Panc1 (cell line): ENCODE results near the gene TRAF4. TPM values are rescaled to one million over a fixed set of nuclear protein-coding genes. Genes with fewer than 3 reads are reported as not detected.
"Not testable (repeated sequence)": the region's sequence is repeated elsewhere in the genome, so short reads cannot be mapped to it uniquely, and the experiment has no call there.

Source experiments
- ATAC-seq: fragments of 200-7000 bp; cut with Tn5 transposase; 2 replicates; pipeline ENCODE4 v1.9.1; 2020; ENCODE audit warnings: mild to moderate bottlenecking, moderate library complexity
- BruUV-seq: library from RNA; stranded (reverse); fragments of 400-500 nt; replicated peaks from 2 replicates; lab custom pipeline; 2021; lab: Mats Ljungman, UMichigan
- CTCF ChIA-PET: fragments of 300-600 bp; sonication (Branson Sonifier 250); formaldehyde crosslinking; loops from one replicate; lab custom pipeline; 2022; ENCODE audit warnings: antibody characterized with exemption; lab: Charles Lee
- POLR2A ChIA-PET: fragments of 300-600 bp; sonication (Branson Sonifier 250); formaldehyde crosslinking; loops from one replicate; lab custom pipeline; 2022; ENCODE audit warnings: antibody characterized with exemption; lab: Charles Lee
- DNase-seq: peaks from one replicate; pipeline ENCODE4 v3.0.0-alpha.2; 2010; ENCODE audit warnings: low read depth, low spot score
- H3K27ac ChIP-seq: 2 replicates; pipeline ENCODE4 v1.5.1; 2011; ENCODE audit warnings: mild to moderate bottlenecking, low read length, inconsistent platforms
- H3K27me3 ChIP-seq: fragments of 200-500 bp; sonication (Bioruptor generic); 2 replicates; pipeline ENCODE4 v1.6.0; 2014; ENCODE audit warnings: low read length, inconsistent platforms; ENCODE audit not compliant: control insufficient read depth, insufficient read depth
- H3K36me3 ChIP-seq: fragments of 200-500 bp; sonication (Bioruptor generic); 2 replicates; pipeline ENCODE4 v1.5.1; 2014; ENCODE audit warnings: inconsistent platforms, mild to moderate bottlenecking, low read length, moderate library complexity; ENCODE audit not compliant: control insufficient read depth, insufficient read depth
- H3K4me1 ChIP-seq: 2 replicates; pipeline ENCODE4 v1.5.1; 2011; ENCODE audit warnings: inconsistent platforms, mild to moderate bottlenecking, low read length, moderate library complexity; ENCODE audit not compliant: control insufficient read depth, insufficient read depth
- H3K4me3 ChIP-seq, 2 experiments: 2 replicates each; pipeline ENCODE4 v1.5.1; 2011 to 2012; ENCODE audit warnings: low read depth in 2 of 2, low read length in 2 of 2, mild to moderate bottlenecking in 2 of 2, inconsistent platforms in 1 of 2, moderate library complexity in 1 of 2
- H3K9me3 ChIP-seq: fragments of 200-500 bp; sonication (Bioruptor generic); 2 replicates; pipeline ENCODE4 v1.5.1; 2014; ENCODE audit warnings: low read depth, mild to moderate bottlenecking, inconsistent platforms, low read length, moderate library complexity; ENCODE audit not compliant: control insufficient read depth, insufficient read depth
- CTCF ChIP-seq: fragments of 450-650 bp; IDR thresholded peaks from 2 replicates; pipeline ENCODE4 v1.5.1; 2017; ENCODE audit warnings: mild to moderate bottlenecking
- POLR2AphosphoS5 ChIP-seq: IDR thresholded peaks from 2 replicates; pipeline ENCODE4 v1.6.1; 2012; ENCODE audit warnings: mild to moderate bottlenecking, low read depth, low read length, moderate library complexity
- SIN3A ChIP-seq: IDR thresholded peaks from 2 replicates; pipeline ENCODE4 v1.6.1; 2012; ENCODE audit warnings: low read depth, mild to moderate bottlenecking, low read length, moderate library complexity, borderline replicate concordance; ENCODE audit not compliant: insufficient read depth
- TCF7L2 ChIP-seq: IDR thresholded peaks from 2 replicates; pipeline ENCODE4 v1.6.1; 2011; ENCODE audit warnings: mild to moderate bottlenecking, low read depth, low read length, inconsistent platforms
- in situ Hi-C: cut with HindIII; loops from 2 replicates; pipeline ENCODE4 v1.10.0; 2016; ENCODE audit warnings: low sequenced_read_pairs, low pct_unique_long_range_greater_than_20kb
- intact Hi-C: fragments of 100-400 bp; cut with micrococcal nuclease; formaldehyde crosslinking; loops from one replicate; pipeline ENCODE4 v1.10.0; 2022; ENCODE audit not compliant: unreplicated experiment
- total RNA-seq: library from RNA; stranded (reverse); gene quantifications from one replicate; pipeline ENCODE4 v1.2.1, GENCODE V29; 2021; ENCODE audit not compliant: unreplicated experiment
- TF ChIP-seq, protein P1 (sequence below), 2 experiments: IDR thresholded peaks; 2 replicates each; pipeline ENCODE4 v1.6.1; 2011 to 2012; ENCODE audit warnings: low read depth in 2 of 2, control low read depth in 1 of 2, low read length in 1 of 2, mild to moderate bottlenecking in 1 of 2, moderate library complexity in 1 of 2; ENCODE audit not compliant: insufficient read depth in 1 of 2

The TRAF4 gene
- total RNA-seq, 1 experiment from 2014 or later, result 108 TPM

DNA sequence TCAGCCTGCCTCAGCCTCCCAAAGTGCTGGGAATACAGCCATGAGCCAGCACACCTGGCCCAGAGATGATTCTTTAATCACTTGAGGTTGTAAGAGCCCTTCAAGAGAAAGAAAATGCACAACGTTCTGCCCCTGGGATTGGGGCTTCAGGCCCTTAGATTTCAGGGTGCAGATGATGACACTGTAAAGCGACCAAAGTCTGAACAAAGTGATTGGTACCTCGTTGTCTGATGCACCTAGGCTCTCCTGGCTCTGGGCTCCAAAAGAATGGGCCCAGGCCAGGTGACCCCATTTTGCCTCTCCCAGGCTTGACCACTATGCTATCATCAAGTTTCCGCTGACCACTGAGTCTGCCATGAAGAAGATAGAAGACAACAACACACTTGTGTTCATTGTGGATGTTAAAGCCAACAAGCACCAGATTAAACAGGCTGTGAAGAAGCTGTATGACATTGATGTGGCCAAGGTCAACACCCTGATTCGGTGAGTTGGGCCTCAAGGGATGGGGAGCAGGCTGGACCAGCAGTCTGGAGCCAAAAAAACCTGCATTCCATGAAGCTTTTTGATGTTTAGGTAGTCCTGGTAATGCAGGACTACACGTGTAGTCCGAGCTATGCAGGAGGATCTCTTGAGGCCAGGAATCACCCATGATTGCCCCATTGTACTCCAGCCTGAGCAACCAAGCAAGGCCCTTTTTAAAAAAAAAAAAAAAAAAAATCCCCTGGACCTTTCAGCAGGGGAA lies 21.2 kb upstream of the TRAF4 start:
- Histone ChIP-seq H3K9me3 (no peaks in the 10 kb centered on the region), H3K27ac (peak overlapping the region; percentile 99), H3K36me3 (peaks cover 30% of the 10 kb centered on the region), H3K4me1 (peaks cover 43% of the 10 kb centered on the region), H3K4me3 (peak overlapping the region; percentile 58 to 88), H3K27me3 (no peaks in the 10 kb centered on the region)
- no TSS peak for BruUV-seq
- intact Hi-C loops (loop anchor here (10.0 kb wide), 1 partner anchor 182 kb away; the partner anchor contains the start of gene DHRS13), in situ Hi-C loops (no loop called here)
- CTCF ChIA-PET, result interaction anchor here (0.7 kb wide), 1 partner anchor 236 kb away, joined by 5 read pairs; no protein-coding TSS in a partner anchor
- TF ChIP-seq SIN3A (no peak), POLR2AphosphoS5 (no peak), CTCF (no peak), TCF7L2 (no peak)
- TF ChIP-seq, protein P1, sequence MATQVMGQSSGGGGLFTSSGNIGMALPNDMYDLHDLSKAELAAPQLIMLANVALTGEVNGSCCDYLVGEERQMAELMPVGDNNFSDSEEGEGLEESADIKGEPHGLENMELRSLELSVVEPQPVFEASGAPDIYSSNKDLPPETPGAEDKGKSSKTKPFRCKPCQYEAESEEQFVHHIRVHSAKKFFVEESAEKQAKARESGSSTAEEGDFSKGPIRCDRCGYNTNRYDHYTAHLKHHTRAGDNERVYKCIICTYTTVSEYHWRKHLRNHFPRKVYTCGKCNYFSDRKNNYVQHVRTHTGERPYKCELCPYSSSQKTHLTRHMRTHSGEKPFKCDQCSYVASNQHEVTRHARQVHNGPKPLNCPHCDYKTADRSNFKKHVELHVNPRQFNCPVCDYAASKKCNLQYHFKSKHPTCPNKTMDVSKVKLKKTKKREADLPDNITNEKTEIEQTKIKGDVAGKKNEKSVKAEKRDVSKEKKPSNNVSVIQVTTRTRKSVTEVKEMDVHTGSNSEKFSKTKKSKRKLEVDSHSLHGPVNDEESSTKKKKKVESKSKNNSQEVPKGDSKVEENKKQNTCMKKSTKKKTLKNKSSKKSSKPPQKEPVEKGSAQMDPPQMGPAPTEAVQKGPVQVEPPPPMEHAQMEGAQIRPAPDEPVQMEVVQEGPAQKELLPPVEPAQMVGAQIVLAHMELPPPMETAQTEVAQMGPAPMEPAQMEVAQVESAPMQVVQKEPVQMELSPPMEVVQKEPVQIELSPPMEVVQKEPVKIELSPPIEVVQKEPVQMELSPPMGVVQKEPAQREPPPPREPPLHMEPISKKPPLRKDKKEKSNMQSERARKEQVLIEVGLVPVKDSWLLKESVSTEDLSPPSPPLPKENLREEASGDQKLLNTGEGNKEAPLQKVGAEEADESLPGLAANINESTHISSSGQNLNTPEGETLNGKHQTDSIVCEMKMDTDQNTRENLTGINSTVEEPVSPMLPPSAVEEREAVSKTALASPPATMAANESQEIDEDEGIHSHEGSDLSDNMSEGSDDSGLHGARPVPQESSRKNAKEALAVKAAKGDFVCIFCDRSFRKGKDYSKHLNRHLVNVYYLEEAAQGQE (IDR thresholded peaks at IDR 0.05; ENCODE audit: insufficient read depth in 1 of 2, low read depth in 2 of 2, low read length in 1 of 2), result no peak
- POLR2A ChIA-PET, result interaction anchor here (0.6 to 1.5 kb wide), 2 partner anchors 11 to 166 kb away, joined by 4 to 7 read pairs; partner anchors contain the start of gene PROCA1
- no peak for DNase-seq
- ATAC-seq, result no peak

DNA sequence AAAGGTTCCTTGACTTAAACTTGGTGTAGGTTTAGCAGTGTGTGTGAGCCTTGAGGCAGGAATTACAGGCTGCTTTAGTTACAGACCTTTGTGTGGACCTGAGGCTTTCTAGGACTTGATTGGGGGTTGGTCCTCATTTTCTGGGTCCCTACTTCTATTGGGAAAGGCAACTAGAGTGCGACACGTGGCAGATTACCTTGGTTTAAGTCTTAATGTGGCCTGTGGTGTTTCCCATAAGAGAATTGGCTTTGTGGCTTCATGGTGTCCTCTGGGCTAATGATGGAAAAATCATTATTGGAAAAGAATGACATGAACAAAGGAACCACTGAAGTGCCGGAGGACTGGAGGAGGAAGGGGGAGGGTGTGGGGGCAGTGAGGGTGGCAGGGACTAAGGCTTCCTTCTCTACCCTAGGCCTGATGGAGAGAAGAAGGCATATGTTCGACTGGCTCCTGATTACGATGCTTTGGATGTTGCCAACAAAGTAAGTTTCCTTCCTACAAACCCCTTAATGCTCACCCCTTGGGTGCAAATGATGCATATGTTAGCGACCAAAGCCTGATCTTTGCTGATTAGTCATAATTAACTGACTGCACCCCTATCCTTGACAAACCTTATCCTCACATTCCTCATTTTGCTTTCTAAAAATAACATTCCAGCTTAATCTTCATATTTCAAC lies 20.5 kb upstream of the TRAF4 start:
- ChIA-PET CTCF (no interaction called here), POLR2A (interaction anchor here (0.6 kb wide), 1 partner anchor 520 kb away, joined by 3 read pairs; no protein-coding TSS in a partner anchor)
- intact Hi-C loops, result loop anchor here (10.0 kb wide), 1 partner anchor 182 kb away; the partner anchor contains the start of gene DHRS13

GRCh38 chr17:28723836-28724499 lies 19.8 kb upstream of the TRAF4 start:
- peak overlapping the region; percentile 69 to 96 for H3K4me3 ChIP-seq
- H3K27me3 ChIP-seq, H3K9me3 ChIP-seq, in situ Hi-C loops, BruUV-seq, DNase-seq, ATAC-seq, CTCF ChIA-PET: not testable (repeated sequence)
- peaks cover 30% of the 10 kb centered on the region for H3K36me3 ChIP-seq
- intact Hi-C loops, result loop anchor here (10.0 kb wide), 1 partner anchor 181 kb away; the partner anchor contains the start of gene DHRS13
- H3K4me1 ChIP-seq, result peaks cover 35% of the 10 kb centered on the region
- peak overlapping the region; percentile 99 for H3K27ac ChIP-seq
- POLR2A ChIA-PET, result interaction anchor here (0.6 kb wide), 1 partner anchor 519 kb away, joined by 3 read pairs; no protein-coding TSS in a partner anchor

More for the DNA sequence above, 20.5 kb upstream of the TRAF4 start:
- TF ChIP-seq POLR2AphosphoS5 (peak; percentile 25; the same call in 1 of the 2 replicates), SIN3A (no peak), CTCF (no peak)
- peaks cover 41% of the 10 kb centered on the region for H3K4me1 ChIP-seq
- H3K36me3 ChIP-seq, result peaks cover 30% of the 10 kb centered on the region
- ATAC-seq (no peak), DNase-seq (no peak)
- no TSS peak for BruUV-seq
- in situ Hi-C loops, result no loop called here
- H3K27me3 ChIP-seq, result no peaks in the 10 kb centered on the region
- H3K9me3 ChIP-seq, result no peaks in the 10 kb centered on the region
- H3K4me3 ChIP-seq, result peak overlapping the region; percentile 58 to 88
- H3K27ac ChIP-seq, result peak overlapping the region; percentile 99
